Activated CD8-positive, alpha-beta memory T cell treated with anti-CD3 and anti-CD28 coated beads, Interleukin-2, amount 10 ng/mL, durations not matched to agents 7 days and 5 days (primary cell): ENCODE data around the gene BLOC1S6. TPM values are rescaled to one million over a fixed set of nuclear protein-coding genes. Genes with fewer than 3 reads are reported as not detected.

ENCODE experiments used
- ATAC-seq: fragments of 150-1000 bp; cut with Tn5 transposase; one replicate; pipeline ENCODE4 v1.10.0; 2021; ENCODE audit warnings: moderate library complexity
- CTCF ChIA-PET: fragments of 350-600 bp; sonication (Branson Sonifier 250); formaldehyde crosslinking; loops from one replicate; lab custom pipeline; 2021; ENCODE audit warnings: antibody characterized with exemption; lab: Charles Lee
- DNase-seq: peaks from one replicate; pipeline ENCODE4 v3.0.0-alpha.2; 2020
- H3K27ac Mint-ChIP-seq: one replicate; pipeline ENCODE4 v1.8.0; 2021; ENCODE audit warnings: mild to moderate bottlenecking, mixed read lengths
- H3K27me3 Mint-ChIP-seq: one replicate; pipeline ENCODE4 v1.8.0; 2021; ENCODE audit warnings: mixed read lengths
- H3K36me3 Mint-ChIP-seq: one replicate; pipeline ENCODE4 v1.8.0; 2021; ENCODE audit warnings: mild to moderate bottlenecking, mixed read lengths
- H3K4me1 Mint-ChIP-seq: one replicate; pipeline ENCODE4 v1.8.0; 2021; ENCODE audit warnings: mixed read lengths
- H3K4me3 Mint-ChIP-seq: one replicate; pipeline ENCODE4 v1.8.0; 2021; ENCODE audit warnings: mild to moderate bottlenecking, moderate library complexity, mixed read lengths
- H3K9me3 Mint-ChIP-seq: one replicate; pipeline ENCODE4 v1.8.0; 2022; ENCODE audit warnings: low read depth, mixed read lengths
- total RNA-seq, 2 experiments: library from RNA; stranded (reverse); gene quantifications; one replicate each; pipeline ENCODE4 v1.2.3, GENCODE V29; 2021

The BLOC1S6 gene
- total RNA-seq, 2 experiments from 2014 or later = 33.6 to 35.7 TPM

GRCh38 chr15:45603881-45604280 is 16.7 kb downstream of the BLOC1S6 start:
- H3K36me3 Mint-ChIP-seq = peaks cover 13% of the 10 kb centered on the region
- H3K9me3 Mint-ChIP-seq = no peaks in the 10 kb centered on the region
- no peaks in the 10 kb centered on the region for H3K27me3 Mint-ChIP-seq
- no peak overlapping the region for H3K27ac Mint-ChIP-seq
- CTCF ChIA-PET = interaction anchor here (2.0 to 2.1 kb wide), 2 partner anchors 10 to 17 kb away, joined by 6 to 7 read pairs; partner anchors contain the start of gene BLOC1S6
- peaks cover 10% of the 10 kb centered on the region for H3K4me1 Mint-ChIP-seq
- no peak for DNase-seq
- no peak for ATAC-seq
- no peak overlapping the region for H3K4me3 Mint-ChIP-seq

GRCh38 chr15:45604326-45604725 is 17.1 kb downstream of the BLOC1S6 start:
- Mint-ChIP-seq H3K4me3 (no peak overlapping the region), H3K36me3 (peaks cover 13% of the 10 kb centered on the region), H3K4me1 (peaks cover 10% of the 10 kb centered on the region), H3K27ac (no peak overlapping the region), H3K27me3 (no peaks in the 10 kb centered on the region), H3K9me3 (no peaks in the 10 kb centered on the region)
- no peak for ATAC-seq
- no peak for DNase-seq
- CTCF ChIA-PET = interaction anchor here (2.0 to 2.1 kb wide), 2 partner anchors 10 to 17 kb away, joined by 6 to 7 read pairs; partner anchors contain the start of gene BLOC1S6

- H3K4me1 Mint-ChIP-seq = peaks cover 11% of the 10 kb centered on the region
- CTCF ChIA-PET = interaction anchor here (0.7 to 2.8 kb wide), 3 partner anchors 8 to 175 kb away, joined by 3 to 10 read pairs (median 9); partner anchors contain the start of gene BLOC1S6
- no peaks in the 10 kb centered on the region for H3K9me3 Mint-ChIP-seq
- ATAC-seq (no peak), DNase-seq (no peak)
- H3K27ac Mint-ChIP-seq = peak overlapping the region; percentile 50
- H3K27me3 Mint-ChIP-seq = no peaks in the 10 kb centered on the region
- peaks cover 12% of the 10 kb centered on the region for H3K36me3 Mint-ChIP-seq
- H3K4me3 Mint-ChIP-seq = no peak overlapping the region
Measured at GRCh38 chr15:45606413-45606812, 19.2 kb downstream of the BLOC1S6 start.

- DNase-seq (no peak), ATAC-seq (no peak)
- no peaks in the 10 kb centered on the region for H3K9me3 Mint-ChIP-seq
- H3K36me3 Mint-ChIP-seq = peaks cover 10% of the 10 kb centered on the region
- H3K27ac Mint-ChIP-seq = no peak overlapping the region
- no peaks in the 10 kb centered on the region for H3K27me3 Mint-ChIP-seq
- peaks cover 12% of the 10 kb centered on the region for H3K4me1 Mint-ChIP-seq
- no peak overlapping the region for H3K4me3 Mint-ChIP-seq
- CTCF ChIA-PET = interaction anchor here (2.6 to 2.8 kb wide), 2 partner anchors 20 to 176 kb away, joined by 9 to 10 read pairs; partner anchors contain the start of gene BLOC1S6
Measured at GRCh38 chr15:45606841-45607240, 19.7 kb downstream of the BLOC1S6 start.

- ATAC-seq (no peak), DNase-seq (no peak)
- CTCF ChIA-PET = interaction anchor here (0.7 to 4.9 kb wide), 13 partner anchors 17 to 197 kb away, joined by 3 to 113 read pairs (median 3); partner anchors contain the start of gene BLOC1S6
- Mint-ChIP-seq H3K4me1 (peaks cover 15% of the 10 kb centered on the region), H3K9me3 (no peaks in the 10 kb centered on the region), H3K27me3 (no peaks in the 10 kb centered on the region), H3K27ac (no peak overlapping the region), H3K36me3 (peaks cover 5% of the 10 kb centered on the region), H3K4me3 (no peak overlapping the region)
Measured at GRCh38 chr15:45611305-45611704, 24.1 kb downstream of the BLOC1S6 start.

GRCh38 chr15:45612790-45613415 is 25.7 kb downstream of the BLOC1S6 start:
- Mint-ChIP-seq H3K27ac (peak overlapping the region; percentile 62), H3K9me3 (no peaks in the 10 kb centered on the region), H3K27me3 (no peaks in the 10 kb centered on the region), H3K4me1 (peaks cover 13% of the 10 kb centered on the region), H3K4me3 (no peak overlapping the region), H3K36me3 (no peaks in the 10 kb centered on the region)
- peak; percentile 31 for ATAC-seq
- CTCF ChIA-PET = interaction anchor here (0.7 to 4.9 kb wide), 14 partner anchors 15 to 198 kb away, joined by 3 to 113 read pairs (median 6); partner anchors contain the start of genes BLOC1S6 and SQOR
- DNase-seq = no peak

GRCh38 chr15:45616901-45617323 is 29.7 kb downstream of the BLOC1S6 start:
- Mint-ChIP-seq H3K4me3 (no peak overlapping the region), H3K27me3 (no peaks in the 10 kb centered on the region), H3K27ac (no peak overlapping the region), H3K4me1 (peaks cover 11% of the 10 kb centered on the region), H3K36me3 (no peaks in the 10 kb centered on the region), H3K9me3 (no peaks in the 10 kb centered on the region)
- ATAC-seq (peak; percentile 23), DNase-seq (no peak)
- CTCF ChIA-PET = interaction anchor here (1.0 to 2.0 kb wide), 5 partner anchors 18 to 188 kb away, joined by 4 to 14 read pairs (median 5); partner anchors contain the start of gene SQOR

GRCh38 chr15:45618813-45619212 is 31.6 kb downstream of the BLOC1S6 start:
- Mint-ChIP-seq H3K27me3 (peaks cover 10% of the 10 kb centered on the region), H3K27ac (no peak overlapping the region), H3K9me3 (no peaks in the 10 kb centered on the region), H3K36me3 (peaks cover 1% of the 10 kb centered on the region), H3K4me3 (no peak overlapping the region), H3K4me1 (peaks cover 2% of the 10 kb centered on the region)
- ATAC-seq = peak; percentile 28
- DNase-seq = no peak
- CTCF ChIA-PET = interaction anchor here (1.0 to 1.3 kb wide), 3 partner anchors 16 to 189 kb away, joined by 3 to 4 read pairs (median 3); partner anchors contain the start of gene SQOR

GRCh38 chr15:45628136-45628535 is 41.0 kb downstream of the BLOC1S6 start:
- Mint-ChIP-seq H3K4me1 (peaks cover 4% of the 10 kb centered on the region), H3K27me3 (peaks cover 17% of the 10 kb centered on the region), H3K4me3 (no peak overlapping the region), H3K36me3 (peaks cover 3% of the 10 kb centered on the region), H3K9me3 (peaks cover 10% of the 10 kb centered on the region), H3K27ac (no peak overlapping the region)
- DNase-seq (no peak), ATAC-seq (no peak)
- CTCF ChIA-PET = interaction anchor here (1.1 to 1.6 kb wide), 3 partner anchors 9 to 77 kb away, joined by 3 to 4 read pairs (median 3); no protein-coding TSS in a partner anchor

- Mint-ChIP-seq H3K36me3 (peaks cover 2% of the 10 kb centered on the region), H3K27me3 (peaks cover 12% of the 10 kb centered on the region), H3K9me3 (peaks cover 8% of the 10 kb centered on the region), H3K4me3 (no peak overlapping the region), H3K27ac (no peak overlapping the region), H3K4me1 (peaks cover 10% of the 10 kb centered on the region)
- no peak for ATAC-seq
- DNase-seq = no peak
- CTCF ChIA-PET = interaction anchor here (0.7 to 1.5 kb wide), 2 partner anchors 17 to 19 kb away, joined by 3 to 4 read pairs; no protein-coding TSS in a partner anchor
Measured at GRCh38 chr15:45630917-45631691, 43.9 kb downstream of the BLOC1S6 start.

GRCh38 chr15:45631776-45632175 is 44.6 kb downstream of the BLOC1S6 start:
- Mint-ChIP-seq H3K27me3 (peaks cover 10% of the 10 kb centered on the region), H3K4me3 (no peak overlapping the region), H3K4me1 (peaks cover 11% of the 10 kb centered on the region), H3K27ac (no peak overlapping the region), H3K9me3 (peaks cover 4% of the 10 kb centered on the region), H3K36me3 (peaks cover 2% of the 10 kb centered on the region)
- ATAC-seq (no peak), DNase-seq (no peak)
- CTCF ChIA-PET = interaction anchor here (1.5 kb wide), 1 partner anchor 18 kb away, joined by 4 read pairs; no protein-coding TSS in a partner anchor

GRCh38 chr15:45634432-45635190 is 47.4 kb downstream of the BLOC1S6 start, which contains the start of gene SQOR:
Gene SQOR, plus strand, starts transcription at chr15:45635029. Its CDS starts 23,895 bp downstream, at chr15:45658924.
- H3K9me3 Mint-ChIP-seq = no peaks in the 10 kb centered on the region
- peaks cover 38% of the 10 kb centered on the region for H3K4me1 Mint-ChIP-seq
- peak; percentile 83 for DNase-seq
- peak within 1 kb of the TSS; percentile 100 for H3K4me3 Mint-ChIP-seq
- peaks cover 26% of the 10 kb centered on the region for H3K36me3 Mint-ChIP-seq
- ATAC-seq = peak; percentile 80
- CTCF ChIA-PET = interaction anchor here (0.7 to 2.3 kb wide), 14 partner anchors 11 to 435 kb away, joined by 3 to 8 read pairs (median 4); no protein-coding TSS in a partner anchor
- peaks cover 6% of the 10 kb centered on the region for H3K27me3 Mint-ChIP-seq
- H3K27ac Mint-ChIP-seq = peak within 1 kb of the TSS; percentile 91
